Heart left ventricle (tissue), 16 donors: ENCODE measurements around the gene MT3. TPM values are rescaled to one million over a fixed set of nuclear protein-coding genes. Genes with fewer than 3 reads are reported as not detected.

Experiments used
- ATAC-seq, 4 donors: fragments of 200-7000 bp; cut with Tn5 transposase; one replicate each; pipeline ENCODE4 v1.9.1; 2020 to 2022; ENCODE audit warnings: moderate library complexity in 4 of 4, mild to moderate bottlenecking in 3 of 4, moderate number of reproducible peaks in 1 of 4
- DNase-seq, 5 donors: peaks; one replicate each; pipeline ENCODE4 v3.0.0-alpha.2; 2020
- H3K27ac ChIP-seq, 12 donors: fragments of 200-600 bp; sonication (generic) in 4 of 12; one replicate each; pipeline versions ENCODE4 v1.5.0 to v1.8.0; 2016 to 2022; ENCODE audit warnings: mild to moderate bottlenecking in 2 of 12
- H3K27me3 ChIP-seq, 9 donors: fragments of 200-600 bp; sonication (generic) in 2 of 9; one replicate each; pipeline versions ENCODE4 v1.5.1 to v1.8.0; 2016 to 2022; ENCODE audit warnings: mild to moderate bottlenecking in 3 of 9
- H3K36me3 ChIP-seq, 9 donors: fragments of 200-600 bp; sonication (generic) in 2 of 9; one replicate each; pipeline versions ENCODE4 v1.5.0 to v1.8.0; 2018 to 2022; ENCODE audit warnings: mild to moderate bottlenecking in 2 of 9
- H3K4me1 ChIP-seq, 12 donors: fragments of 200-600 bp; sonication (generic) in 4 of 12; one replicate each; pipeline versions ENCODE4 v1.5.0 to v1.8.0; 2016 to 2022; ENCODE audit warnings: mild to moderate bottlenecking in 3 of 12
- H3K4me3 ChIP-seq, 12 donors: fragments of 200-600 bp; sonication (generic) in 4 of 12; one replicate each; pipeline versions ENCODE4 v1.5.0 to v1.8.0; 2017 to 2022; ENCODE audit warnings: mild to moderate bottlenecking in 9 of 12, moderate library complexity in 4 of 12
- H3K9me3 ChIP-seq, 12 donors: fragments of 200-600 bp; sonication (generic) in 4 of 12; one replicate each; pipeline versions ENCODE4 v1.5.0 to v1.8.0; 2016 to 2022; ENCODE audit warnings: mild to moderate bottlenecking in 1 of 12
- POLR2A ChIP-seq, 2 donors: fragments of 450-650 bp; IDR thresholded peaks; one replicate each; pipeline ENCODE4 v1.6.1; 2017; ENCODE audit warnings: antibody characterized with exemption in 2 of 2, mild to moderate bottlenecking in 2 of 2, moderate library complexity in 2 of 2
- WGBS, 4 donors: extraction: QIAGEN DNeasy Blood & Tissue Kit in 2 of 4; methylation state at CpG; one replicate each; pipeline versions ENCODE4 v1.1.5 to v1.1.7; 2013 to 2018; 5-methylcytosine and 5-hydroxymethylcytosine counted together
- intact Hi-C, 10 donors: fragments of 100-400 bp; cut with DNase I; formaldehyde crosslinking; loops; one replicate each; pipeline versions ENCODE4 v1.11.1 to v1.14.2; 2022
- polyA plus RNA-seq, 2 donors: library from polyadenylated mRNA; stranded (reverse); fragments of 200-250 nt; gene quantifications; one replicate each; pipeline ENCODE4 v1.2.3, GENCODE V29; 2013
- total RNA-seq, 9 donors: library from RNA; depleted of rRNA in 2 of 9; stranded (reverse); fragments of >200 nt in 2 of 9; fragmentation: NEBNext Ultra II Directional in 3 of 9; extraction: Animal tissue kit (Norgen Biotek cat#: 25700) in 3 of 9; gene quantifications; one replicate each; pipeline versions ENCODE4 v1.1.0 to v1.2.4, GENCODE V29; 2016 to 2023
- TF ChIP-seq, protein P1 (sequence below), 12 donors: fragments of 200-600 bp; sonication (generic) in 4 of 12; IDR thresholded peaks; one replicate each; pipeline versions ENCODE4 v1.5.0 to v1.8.0; 2018 to 2022; ENCODE audit warnings: antibody characterized with exemption in 12 of 12, mild to moderate bottlenecking in 5 of 12
- donor health status: ischemic (EF 13 %, LVEDD 7.1; RV severe dilation, severe dysfunction).
- donor health status: healthy with polysubstance abuse.
- donor health status: DM: no; HTN: yes; CAD: no.
- donor health status: DM: no; HTN: no; CAD: no.
- donor health status: ischemic (EF 25% LVEDD 6.9; RV normal size, moderate dysfunction).
- donor health status: ischemic (EF 25% LVEDD 5.7; RV mildly dilated, moderate dysfunction).
- donor health status: healthy.
- donor health status: DM: yes; HTN: yes; CAD: no.
- donor health status: ischemic (EF 35%, LVEDD 5.7; RV mildly dilated, moderate dysfunction).
- donor health status: nonischemic (EF 11% LVEDD 7.7; RV severe dilation, severe dysfunction).
- donor health status: DM: yes; HTN: yes; CAD: no.
- donor health status: PGD.
- donor health status: ischemic (EF 29% LVEDD 5.4; RV normal size, mild dysfunction).
- donor health status: nonischemic (EF 23%, LVEDD 6.1; RV moderate dilation, normal function).

The MT3 gene
- total and polyA plus RNA-seq, 11 donors = 1.3 to 20.0 (median 3.7) TPM; not detected in 1

DNA sequence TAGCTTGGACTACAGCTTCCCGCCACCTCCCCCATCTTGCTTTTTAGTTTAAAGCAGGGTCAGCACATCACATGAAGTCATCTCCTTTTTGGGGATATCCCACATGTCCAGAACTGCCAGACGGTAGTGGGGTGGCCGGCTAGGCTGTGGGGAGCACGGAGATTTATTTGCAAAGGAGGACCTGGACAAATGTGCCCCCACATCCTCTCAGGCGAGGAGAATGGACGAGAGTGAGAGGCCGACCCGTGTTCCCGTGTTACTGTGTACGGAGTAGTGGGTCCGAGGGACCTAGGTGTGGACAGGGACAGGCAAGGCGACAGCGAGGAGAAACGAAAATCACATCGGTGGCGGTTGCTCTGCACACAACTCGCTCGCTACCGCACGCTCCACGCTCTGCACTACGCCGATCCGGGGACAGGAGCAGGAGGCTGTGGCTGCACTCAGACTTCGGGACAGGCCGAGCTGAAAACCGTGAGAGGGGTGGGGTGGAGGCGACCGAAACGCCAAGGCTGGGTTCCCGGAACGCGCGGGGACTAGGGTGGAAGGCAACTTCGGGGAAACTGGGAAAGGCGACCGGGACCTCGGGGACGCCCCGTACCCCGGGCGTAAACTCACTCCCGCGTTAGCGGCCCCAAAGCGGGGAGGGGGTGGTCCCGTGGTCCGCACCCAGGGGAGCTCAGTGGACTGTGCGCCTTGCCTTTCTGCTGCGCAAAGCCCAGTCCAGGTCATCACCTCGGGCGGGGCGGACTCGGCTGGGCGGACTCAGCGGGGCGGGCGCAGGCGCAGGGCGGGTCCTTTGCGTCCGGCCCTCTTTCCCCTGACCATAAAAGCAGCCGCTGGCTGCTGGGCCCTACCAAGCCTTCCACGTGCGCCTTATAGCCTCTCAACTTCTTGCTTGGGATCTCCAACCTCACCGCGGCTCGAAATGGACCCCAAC, 48.8 kb downstream of the MT3 start, which contains the start of gene MT1A:
Gene MT1A (plus strand): TSS at position 853 of the 937 bp plus-strand sequence. CDS start 73 bp downstream, at position 926.
- H3K27me3 ChIP-seq = peaks cover 0 to 83% (median 31%) of the 10 kb centered on the region in 9 donors
- ATAC-seq (peak; percentile 86 to 93 (median 91)), DNase-seq (peak; percentile 78 to 90 (median 88))
- peaks cover 0 to 34% (median 14%) of the 10 kb centered on the region in 12 donors for H3K4me1 ChIP-seq
- H3K27ac ChIP-seq = peak within 1 kb of the TSS; percentile 17 to 83 (median 57)
- TF ChIP-seq POLR2A (IDR thresholded peaks at IDR 0.05) = peak in 1 of 2 donors; percentile 74
- TF ChIP-seq, protein P1, sequence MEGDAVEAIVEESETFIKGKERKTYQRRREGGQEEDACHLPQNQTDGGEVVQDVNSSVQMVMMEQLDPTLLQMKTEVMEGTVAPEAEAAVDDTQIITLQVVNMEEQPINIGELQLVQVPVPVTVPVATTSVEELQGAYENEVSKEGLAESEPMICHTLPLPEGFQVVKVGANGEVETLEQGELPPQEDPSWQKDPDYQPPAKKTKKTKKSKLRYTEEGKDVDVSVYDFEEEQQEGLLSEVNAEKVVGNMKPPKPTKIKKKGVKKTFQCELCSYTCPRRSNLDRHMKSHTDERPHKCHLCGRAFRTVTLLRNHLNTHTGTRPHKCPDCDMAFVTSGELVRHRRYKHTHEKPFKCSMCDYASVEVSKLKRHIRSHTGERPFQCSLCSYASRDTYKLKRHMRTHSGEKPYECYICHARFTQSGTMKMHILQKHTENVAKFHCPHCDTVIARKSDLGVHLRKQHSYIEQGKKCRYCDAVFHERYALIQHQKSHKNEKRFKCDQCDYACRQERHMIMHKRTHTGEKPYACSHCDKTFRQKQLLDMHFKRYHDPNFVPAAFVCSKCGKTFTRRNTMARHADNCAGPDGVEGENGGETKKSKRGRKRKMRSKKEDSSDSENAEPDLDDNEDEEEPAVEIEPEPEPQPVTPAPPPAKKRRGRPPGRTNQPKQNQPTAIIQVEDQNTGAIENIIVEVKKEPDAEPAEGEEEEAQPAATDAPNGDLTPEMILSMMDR (IDR thresholded peaks at IDR 0.05) = no peak
- H3K4me3 ChIP-seq = peak within 1 kb of the TSS; percentile 22 to 67 (median 58)
- intact Hi-C loops = loop anchor here in 2 of 10 donors (2.0 to 5.0 kb wide), 2 partner anchors 29 to 44 kb away; partner anchors contain the start of genes MT1X (in 1 of the 2) and MT2A (in 1 of the 2)
- H3K9me3 ChIP-seq = no peaks in the 10 kb centered on the region
- H3K36me3 ChIP-seq = no peaks in the 10 kb centered on the region
- 5 to 10% (median 6%) methylated on average over 50 to 68 of the region's 68 CpGs for WGBS, 4 donors

DNA sequence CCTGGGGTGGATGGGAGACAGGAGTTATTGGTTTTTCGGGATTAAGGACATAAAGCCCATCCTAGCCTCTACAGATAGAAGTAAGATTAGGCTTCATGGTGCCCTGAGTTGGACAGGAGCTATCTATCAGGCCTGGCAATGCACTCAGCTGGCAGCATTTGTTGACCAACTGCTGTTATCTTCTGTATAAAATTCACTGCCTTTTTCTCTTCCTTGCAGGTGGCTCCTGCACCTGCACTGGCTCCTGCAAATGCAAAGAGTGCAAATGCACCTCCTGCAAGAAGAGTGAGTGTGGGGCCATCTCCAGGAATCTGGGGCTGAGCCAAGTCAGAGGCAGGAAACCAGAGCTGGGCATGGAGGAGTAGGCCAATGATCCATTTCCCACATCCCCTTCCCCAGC, 49.7 kb downstream of the MT3 start:
- H3K36me3 ChIP-seq = no peaks in the 10 kb centered on the region
- H3K27me3 ChIP-seq = peaks cover 0 to 86% (median 36%) of the 10 kb centered on the region in 9 donors
- H3K4me3 ChIP-seq = peak overlapping the region in 1 of 12 donors; percentile 64
- H3K9me3 ChIP-seq = no peaks in the 10 kb centered on the region
- ATAC-seq (no peak), DNase-seq (no peak)
- intact Hi-C loops = loop anchor here in 2 of 10 donors (2.0 to 5.0 kb wide), 2 partner anchors 30 to 43 kb away; partner anchors contain the start of genes MT1X (in 1 of the 2) and MT2A (in 1 of the 2)
- TF ChIP-seq, protein P1 (IDR thresholded peaks at IDR 0.05) = no peak
- no peak for TF ChIP-seq POLR2A (IDR thresholded peaks at IDR 0.05)
- 38 to 68% (median 65%) methylated on average over 1 of the region's 1 CpG for WGBS, 4 donors
- peak overlapping the region in 2 of 12 donors; percentile 17 to 60 for H3K27ac ChIP-seq
- H3K4me1 ChIP-seq = peaks cover 4 to 37% (median 19%) of the 10 kb centered on the region in 12 donors

DNA sequence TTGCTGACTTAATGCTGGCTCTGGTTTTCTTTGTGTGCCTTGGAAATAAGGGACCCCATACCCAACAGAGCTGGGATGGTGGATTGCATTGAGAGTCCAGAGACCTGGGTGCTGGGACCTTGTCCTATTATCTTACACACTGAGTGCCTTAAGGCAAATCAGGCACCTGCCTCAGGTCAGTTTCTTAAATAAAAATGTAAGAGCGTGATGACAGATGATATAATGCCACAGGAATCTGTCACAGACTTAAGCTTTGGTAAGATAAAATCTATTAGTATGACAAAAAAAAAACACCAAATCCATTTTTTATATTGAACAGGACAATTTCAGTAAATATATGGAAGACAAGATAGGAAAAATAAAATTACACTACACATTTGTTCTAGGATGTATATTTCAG, 50.7 kb downstream of the MT3 start:
- H3K27ac ChIP-seq = no peak overlapping the region
- H3K4me3 ChIP-seq = no peak overlapping the region
- DNase-seq (no peak), ATAC-seq (no peak)
- peaks cover 4 to 33% (median 18%) of the 10 kb centered on the region in 12 donors for H3K4me1 ChIP-seq
- TF ChIP-seq, protein P1 (IDR thresholded peaks at IDR 0.05) = no peak
- no peak for TF ChIP-seq POLR2A (IDR thresholded peaks at IDR 0.05)
- intact Hi-C loops = loop anchor here in 3 of 10 donors (5.0 kb wide), 1 partner anchor 33 kb away; the partner anchor contains the start of gene MT2A (in 3 of the 3)
- peaks cover 0 to 86% (median 35%) of the 10 kb centered on the region in 9 donors for H3K27me3 ChIP-seq
- H3K9me3 ChIP-seq = no peaks in the 10 kb centered on the region
- no peaks in the 10 kb centered on the region for H3K36me3 ChIP-seq
- 80 to 93% (median 87%) methylated on average over 1 of the region's 1 CpG for WGBS, 4 donors

Other genes with a start within 250 kb of the MT3 start
- 100 to 1,000 TPM in 2 of 9 donors, 10 to 100 TPM in 7; 57.1 to 146 (median 84.8) TPM for gene AMFR, start 164.0 kb upstream of the MT3 start, total RNA-seq
- gene AMFR, start 164.0 kb upstream of the MT3 start, polyA plus RNA-seq = 10 to 100 TPM; 26.4 to 97.4 TPM
- 10 to 100 TPM; 35.2 to 74.3 (median 65.9) TPM for gene NUDT21, start 138.2 kb upstream of the MT3 start, total RNA-seq
- 10 to 100 TPM; 10.9 to 53.8 TPM for gene NUDT21, start 138.2 kb upstream of the MT3 start, polyA plus RNA-seq
- 10 to 100 TPM; 20.8 to 39.1 (median 31.9) TPM for gene OGFOD1, start 138.0 kb upstream of the MT3 start, total RNA-seq
- gene OGFOD1, start 138.0 kb upstream of the MT3 start, polyA plus RNA-seq = 10 to 100 TPM; 11.4 to 37.6 TPM
- gene BBS2, start 69.5 kb upstream of the MT3 start, total RNA-seq = 10 to 100 TPM; 31.2 to 76.2 (median 49.4) TPM
- gene BBS2, start 69.5 kb upstream of the MT3 start, polyA plus RNA-seq = 10 to 100 TPM; 12.2 to 24.6 TPM
- not detected for gene MT4, start 24.5 kb upstream of the MT3 start, total RNA-seq
- not detected for gene MT4, start 24.5 kb upstream of the MT3 start, polyA plus RNA-seq
- gene MT2A, start 19.1 kb downstream of the MT3 start, total RNA-seq = 100 to 1,000 TPM in 6 of 9 donors, 10 to 100 TPM in 3; 44.3 to 318 (median 125) TPM
- gene MT2A, start 19.1 kb downstream of the MT3 start, polyA plus RNA-seq = 100 to 1,000 TPM; 105 to 299 TPM
- gene MT1E, start 36.3 kb downstream of the MT3 start, total RNA-seq = 100 to 1,000 TPM in 5 of 9 donors, 10 to 100 TPM in 4; 64.8 to 192 (median 103) TPM
- 100 to 1,000 TPM in 1 of 2 donors, 10 to 100 TPM in 1; 33.3 to 172 TPM for gene MT1E, start 36.3 kb downstream of the MT3 start, polyA plus RNA-seq
- gene MT1M, start 43.1 kb downstream of the MT3 start, total RNA-seq = 10 to 100 TPM in 1 of 9 donors, 1 to 10 TPM in 6, under 1 TPM in 2; 0.61 to 16.2 (median 2.2) TPM
- 10 to 100 TPM in 1 of 2 donors, 1 to 10 TPM in 1; 7.4 to 11.2 TPM for gene MT1M, start 43.1 kb downstream of the MT3 start, polyA plus RNA-seq
- gene MT1A, start 49.1 kb downstream of the MT3 start, total RNA-seq = 10 to 100 TPM in 2 of 9 donors, 1 to 10 TPM in 6, under 1 TPM in 1; 0.92 to 30.1 (median 3.3) TPM
- 10 to 100 TPM in 1 of 2 donors, 1 to 10 TPM in 1; 8.4 to 43.3 TPM for gene MT1A, start 49.1 kb downstream of the MT3 start, polyA plus RNA-seq
- gene MT1B, start 62.4 kb downstream of the MT3 start, total RNA-seq = not detected
- not detected for gene MT1B, start 62.4 kb downstream of the MT3 start, polyA plus RNA-seq
- gene MT1F, start 68.4 kb downstream of the MT3 start, total RNA-seq = 1 to 10 TPM in 7 of 9 donors, not detected in 2; 1.3 to 8.1 (median 3.3) TPM
- 1 to 10 TPM; 1.3 to 1.4 TPM for gene MT1F, start 68.4 kb downstream of the MT3 start, polyA plus RNA-seq
- gene MT1G, start 78.5 kb downstream of the MT3 start, total RNA-seq = 10 to 100 TPM in 1 of 9 donors, 1 to 10 TPM in 2, not detected in 6; 1.4 to 19.1 (median 6.0) TPM
- 1 to 10 TPM in 1 of 2 donors, not detected in 1; 7.2 TPM for gene MT1G, start 78.5 kb downstream of the MT3 start, polyA plus RNA-seq
- 1 to 10 TPM in 2 of 9 donors, not detected in 7; 2.2 to 3.1 TPM for gene MT1H, start 80.3 kb downstream of the MT3 start, total RNA-seq
- gene MT1H, start 80.3 kb downstream of the MT3 start, polyA plus RNA-seq = not detected
- 100 to 1,000 TPM in 4 of 9 donors, 10 to 100 TPM in 5; 20.6 to 918 (median 77.7) TPM for gene MT1X, start 92.9 kb downstream of the MT3 start, total RNA-seq
- gene MT1X, start 92.9 kb downstream of the MT3 start, polyA plus RNA-seq = 100 to 1,000 TPM; 144 to 145 TPM
- gene NUP93, start 140.6 kb downstream of the MT3 start, total RNA-seq = 10 to 100 TPM; 21.8 to 49.0 (median 27.8) TPM
- gene NUP93, start 140.6 kb downstream of the MT3 start, polyA plus RNA-seq = 10 to 100 TPM; 23.7 to 28.5 TPM